K562 (cell line): Measurements from ENCODE around the gene IRF2BP2. TPM values are rescaled to one million over a fixed set of nuclear protein-coding genes. Genes with fewer than 3 reads are reported as not detected.

ENCODE experiments used
- ADNP ChIP-seq: fragments of 200-800 bp; sonication (Bioruptor generic); IDR thresholded peaks from 2 replicates; pipeline ENCODE4 v1.6.1; 2016; ENCODE audit warnings: missing genetic modification characterization, missing compliant biosample characterization
- ATF7 ChIP-seq: fragments of 450-650 bp; IDR thresholded peaks from 2 replicates; pipeline ENCODE4 v1.7.1; 2014; ENCODE audit warnings: mild to moderate bottlenecking, moderate library complexity
- BCLAF1 ChIP-seq, 2 experiments: fragments of 450-650 bp in 1 of 2; IDR thresholded peaks; 2 replicates each; pipeline ENCODE4 v1.6.1; 2011 to 2017; ENCODE audit warnings: low read depth in 2 of 2, antibody characterized with exemption in 1 of 2, borderline replicate concordance in 1 of 2, low read length in 1 of 2, mild to moderate bottlenecking in 1 of 2, mixed read lengths in 1 of 2; ENCODE audit not compliant: control insufficient read depth in 1 of 2
- CEBPG ChIP-seq, 3 experiments: fragments of 200-800 bp in 1 of 3; sonication (Bioruptor generic) in 1 of 3; sonication (generic) in 1 of 3; formaldehyde crosslinking in 1 of 3; IDR thresholded peaks in 2 of 3; conservative IDR thresholded peaks in 1 of 3; 2 replicates each; pipeline versions ENCODE4 v1.6.1 to v1.8.0; 2016 to 2022; ENCODE audit warnings: missing compliant biosample characterization in 2 of 3, missing genetic modification characterization in 2 of 3, mild to moderate bottlenecking in 1 of 3, missing genetic modification reagents in 1 of 3
- E2F5 ChIP-seq: sonication (generic); formaldehyde crosslinking; IDR thresholded peaks from 2 replicates; pipeline ENCODE4 v1.8.0; 2022; ENCODE audit warnings: mild to moderate bottlenecking, missing genetic modification reagents
- E2F8 ChIP-seq: fragments of 450-650 bp; IDR thresholded peaks from 2 replicates; pipeline ENCODE4 v1.7.1; 2018; ENCODE audit warnings: mild to moderate bottlenecking, low read depth; ENCODE audit not compliant: partially characterized antibody
- EP300 ChIP-seq: IDR thresholded peaks from 2 replicates; pipeline ENCODE4 v1.6.1; 2012; ENCODE audit warnings: low read length, improper control_type of control experiment
- HDAC1 ChIP-seq, 2 experiments: fragments of 450-650 bp; IDR thresholded peaks; 2 replicates each; pipeline ENCODE4 v1.6.1; 2016 to 2017; ENCODE audit warnings: inconsistent platforms in 1 of 2, mild to moderate bottlenecking in 1 of 2, moderate library complexity in 1 of 2
- MED1 ChIP-seq: sonication (generic); formaldehyde crosslinking; IDR thresholded peaks from 2 replicates; pipeline ENCODE4 v1.8.1; 2023; ENCODE audit warnings: missing genetic modification reagents, borderline replicate concordance
- MTF1 ChIP-seq: fragments of 250-450 bp; sonication (Bioruptor Pico); IDR thresholded peaks from 2 replicates; pipeline ENCODE4 v1.9.0; 2021; ENCODE audit warnings: moderate library complexity, mild to moderate bottlenecking, inconsistent platforms, borderline replicate concordance
- MXD1 ChIP-seq: fragments of 250-450 bp; sonication (Bioruptor Pico); IDR thresholded peaks from 2 replicates; pipeline ENCODE4 v1.8.0; 2021; ENCODE audit warnings: borderline replicate concordance, mild to moderate bottlenecking, moderate library complexity; ENCODE audit not compliant: poor library complexity, severe bottlenecking
- NKRF ChIP-seq: fragments of 450-650 bp; IDR thresholded peaks from 2 replicates; pipeline ENCODE4 v1.6.1; 2016; ENCODE audit warnings: borderline replicate concordance
- PHF8 ChIP-seq: fragments of 200-600 bp; sonication (generic); IDR thresholded peaks from 2 replicates; pipeline ENCODE4 v1.6.1; 2012; ENCODE audit warnings: mixed run types, mild to moderate bottlenecking, inconsistent platforms, low read length, moderate library complexity, borderline replicate concordance
- RFX7 ChIP-seq: fragments of 250-450 bp; sonication (Bioruptor Pico); IDR thresholded peaks from 2 replicates; pipeline ENCODE4 v1.5.1; 2021; ENCODE audit warnings: mild to moderate bottlenecking
- XRCC5 ChIP-seq: fragments of 200-400 bp; formaldehyde crosslinking; IDR thresholded peaks from 2 replicates; pipeline ENCODE4 v1.6.1; 2017; ENCODE audit warnings: low read depth, mild to moderate bottlenecking, low read length
- ZNF121 ChIP-seq: sonication (generic); formaldehyde crosslinking; conservative IDR thresholded peaks from 2 replicates; pipeline ENCODE4 v1.8.0; 2022; ENCODE audit warnings: missing genetic modification reagents
- polyA plus RNA-seq, 8 experiments: library from polyadenylated mRNA; depleted of rRNA in 4 of 8; stranded (reverse) in 5 of 8; unstranded in 3 of 8; fragments of >200 nt; fragmentation: Nextera tagmentation in 2 of 8; fragmentation: Illumina TruSeq in 1 of 8; extraction: Ambion mirVana in 2 of 8; extraction: Trizol in 1 of 8; gene quantifications; 2 replicates each; pipeline versions ENCODE4 v1.2.1 to v1.2.3, GENCODE V29; 2011 to 2014; ENCODE audit warnings: inconsistent platforms in 1 of 8, missing spikeins in 1 of 8
- total RNA-seq, 7 experiments: library from RNA; depleted of rRNA in 6 of 7; stranded (reverse); fragments of >200 nt in 6 of 7; fragmentation: Illumina TruSeq in 2 of 7; extraction: Trizol in 2 of 7; gene quantifications; 2 replicates each; pipeline versions ENCODE4 v1.2.1 to v1.2.3, GENCODE V29; 2011 to 2021; ENCODE audit warnings: low replicate concordance in 1 of 7

The IRF2BP2 gene
- total and polyA plus RNA-seq, 9 of the 15 experiments (the other 6 are each of a cell fraction or from before 2014, with no cell fraction given), result 7.7 to 68.6 (median 22.1) TPM

- no peak for TF ChIP-seq CEBPG (CRISPR knock-in tag; IDR thresholded peaks at IDR 0.05)
- peak; percentile 48 to 52; a peak in 2 of 4 replicates for TF ChIP-seq CEBPG (tag; conservative IDR thresholded peaks at IDR 0.05 in 1 of 2, IDR thresholded peaks at IDR 0.05 in 1 of 2)
- peak; percentile 93 for TF ChIP-seq ADNP
- TF ChIP-seq MTF1, result no peak
- TF ChIP-seq HDAC1 (IDR thresholded peaks at IDR 0.05), result no peak
- no peak for TF ChIP-seq MXD1 (CRISPR knock-in tag)
- TF ChIP-seq BCLAF1 (IDR thresholded peaks at IDR 0.05; ENCODE audit: borderline replicate concordance in 1 of 2, control insufficient read depth in 1 of 2, low read depth in 2 of 2, low read length in 1 of 2), result no peak
- no peak for TF ChIP-seq RFX7 (CRISPR knock-in tag)
- no peak for TF ChIP-seq E2F5
- no peak for TF ChIP-seq XRCC5
- 0 out of 2 replicates have a peak, but pooled peaks have one; percentile 11 for TF ChIP-seq ATF7
- no peak for TF ChIP-seq MED1 (CRISPR knock-in tag)
- no peak for TF ChIP-seq PHF8
- peak; percentile 85 for TF ChIP-seq ZNF121 (CRISPR knock-in tag)
- no peak for TF ChIP-seq EP300
- TF ChIP-seq E2F8, result no peak
- peak; percentile 28; the same call in 1 of the 2 replicates for TF ChIP-seq NKRF
Observed at GRCh38 chr1:234645964-234646363, 36.0 kb upstream of the IRF2BP2 start (continued).
